ENCODE measurements around the gene EN1. TPM values are rescaled to one million over a fixed set of nuclear protein-coding genes. Genes with fewer than 3 reads are reported as not detected.

Gene EN1
- total and polyA plus RNA-seq, 12 donors = 0.03 to 0.98 (median 0.39) TPM; not detected in 5

DNA sequence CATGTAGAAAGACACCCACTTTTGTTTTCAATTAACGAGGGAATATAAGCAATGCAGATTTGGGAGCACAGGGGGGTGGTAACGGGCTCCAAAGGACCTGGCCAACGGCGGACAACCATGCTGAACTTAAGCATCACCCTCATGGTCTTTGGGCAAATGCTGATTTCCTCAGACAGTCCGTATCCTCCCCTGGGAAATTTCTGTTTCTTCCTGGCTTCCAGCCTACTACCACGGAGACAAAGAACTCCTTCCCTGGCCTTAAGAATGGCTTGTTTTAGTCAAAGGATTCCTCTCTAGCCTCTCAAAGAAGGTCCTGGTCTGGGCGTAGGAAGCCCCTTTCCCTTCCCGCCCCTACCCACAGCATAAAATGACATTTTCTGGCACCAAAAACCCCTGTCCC is 34.3 kb downstream of the EN1 start:
- H3K27me3 ChIP-seq = peaks cover 8% of the 10 kb centered on the region
- no peak for DNase-seq
- H3K27ac ChIP-seq = no peak overlapping the region
- no peaks in the 10 kb centered on the region for H3K9me3 ChIP-seq (replicated peaks in 1 of 3)
- H3K36me3 ChIP-seq (replicated peaks in 1 of 2) = no peaks in the 10 kb centered on the region
- no peak for TF ChIP-seq POLR2A (IDR thresholded peaks at IDR 0.05)
- TF ChIP-seq, protein P1, sequence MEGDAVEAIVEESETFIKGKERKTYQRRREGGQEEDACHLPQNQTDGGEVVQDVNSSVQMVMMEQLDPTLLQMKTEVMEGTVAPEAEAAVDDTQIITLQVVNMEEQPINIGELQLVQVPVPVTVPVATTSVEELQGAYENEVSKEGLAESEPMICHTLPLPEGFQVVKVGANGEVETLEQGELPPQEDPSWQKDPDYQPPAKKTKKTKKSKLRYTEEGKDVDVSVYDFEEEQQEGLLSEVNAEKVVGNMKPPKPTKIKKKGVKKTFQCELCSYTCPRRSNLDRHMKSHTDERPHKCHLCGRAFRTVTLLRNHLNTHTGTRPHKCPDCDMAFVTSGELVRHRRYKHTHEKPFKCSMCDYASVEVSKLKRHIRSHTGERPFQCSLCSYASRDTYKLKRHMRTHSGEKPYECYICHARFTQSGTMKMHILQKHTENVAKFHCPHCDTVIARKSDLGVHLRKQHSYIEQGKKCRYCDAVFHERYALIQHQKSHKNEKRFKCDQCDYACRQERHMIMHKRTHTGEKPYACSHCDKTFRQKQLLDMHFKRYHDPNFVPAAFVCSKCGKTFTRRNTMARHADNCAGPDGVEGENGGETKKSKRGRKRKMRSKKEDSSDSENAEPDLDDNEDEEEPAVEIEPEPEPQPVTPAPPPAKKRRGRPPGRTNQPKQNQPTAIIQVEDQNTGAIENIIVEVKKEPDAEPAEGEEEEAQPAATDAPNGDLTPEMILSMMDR (IDR thresholded peaks at IDR 0.05) = no peak
- intact Hi-C loops (cut with DNase I) = no loop called here
- WGBS, 4 donors = 44 to 51% (median 50%) methylated on average over 7 to 8 of the region's 8 CpGs
- H3K4me1 ChIP-seq (replicated peaks in 1 of 2) = no peaks in the 10 kb centered on the region
- H3K4me3 ChIP-seq = no peak overlapping the region

- Histone ChIP-seq H3K4me3 (no peak overlapping the region), H3K27me3 (peaks cover 8% of the 10 kb centered on the region), H3K36me3 (replicated peaks in 1 of 2) (no peaks in the 10 kb centered on the region), H3K9me3 (replicated peaks in 1 of 3) (no peaks in the 10 kb centered on the region), H3K27ac (no peak overlapping the region), H3K4me1 (replicated peaks in 1 of 2) (no peaks in the 10 kb centered on the region)
- TF ChIP-seq, protein P1 (IDR thresholded peaks at IDR 0.05) = no peak
- TF ChIP-seq POLR2A (IDR thresholded peaks at IDR 0.05) = no peak
- WGBS, 4 donors = 35 to 52% (median 44%) methylated on average over 4 to 6 of the region's 6 CpGs
- intact Hi-C loops (cut with DNase I) = no loop called here
- DNase-seq = no peak
Measured at GRCh38 chr2:118812552-118812951, 34.9 kb downstream of the EN1 start.

DNA sequence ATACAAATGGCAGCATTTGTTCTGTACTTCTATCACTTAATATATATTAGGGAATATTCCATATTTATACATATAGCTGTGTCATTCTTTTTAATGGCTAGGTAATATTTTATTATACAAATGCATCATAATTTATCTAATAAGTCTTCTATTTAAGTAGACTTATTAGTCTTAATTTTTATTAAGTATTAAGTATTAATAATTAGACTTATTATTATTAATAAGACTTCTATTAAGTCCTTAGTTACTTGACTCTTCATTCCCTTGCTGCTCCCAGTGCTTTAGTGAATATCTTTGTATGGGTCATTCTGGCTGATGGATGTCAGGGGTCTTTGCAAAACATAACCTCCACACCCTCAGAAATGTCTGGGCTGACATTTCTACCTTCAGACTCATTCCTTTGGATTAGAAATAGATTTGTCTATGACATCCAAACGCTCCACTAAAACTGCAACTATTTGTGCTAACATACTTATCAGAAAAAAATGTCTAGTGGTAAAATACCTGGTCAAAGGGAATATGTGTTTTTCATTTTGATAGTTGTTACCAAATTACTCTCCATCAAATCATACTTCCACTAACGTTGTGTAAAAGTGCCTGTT is 35.8 kb downstream of the EN1 start:
- intact Hi-C loops (cut with DNase I) = no loop called here
- H3K9me3 ChIP-seq (replicated peaks in 1 of 3) = no peaks in the 10 kb centered on the region
- H3K27ac ChIP-seq = no peak overlapping the region
- peaks cover 11% of the 10 kb centered on the region for H3K27me3 ChIP-seq
- no peak for DNase-seq
- WGBS, 4 donors = 48 to 76% (median 56%) methylated on average over 2 of the region's 2 CpGs
- TF ChIP-seq, protein P1 (IDR thresholded peaks at IDR 0.05) = no peak
- TF ChIP-seq POLR2A (IDR thresholded peaks at IDR 0.05) = no peak
- H3K4me3 ChIP-seq = no peak overlapping the region
- no peaks in the 10 kb centered on the region for H3K4me1 ChIP-seq (replicated peaks in 1 of 2)
- H3K36me3 ChIP-seq (replicated peaks in 1 of 2) = no peaks in the 10 kb centered on the region

DNA sequence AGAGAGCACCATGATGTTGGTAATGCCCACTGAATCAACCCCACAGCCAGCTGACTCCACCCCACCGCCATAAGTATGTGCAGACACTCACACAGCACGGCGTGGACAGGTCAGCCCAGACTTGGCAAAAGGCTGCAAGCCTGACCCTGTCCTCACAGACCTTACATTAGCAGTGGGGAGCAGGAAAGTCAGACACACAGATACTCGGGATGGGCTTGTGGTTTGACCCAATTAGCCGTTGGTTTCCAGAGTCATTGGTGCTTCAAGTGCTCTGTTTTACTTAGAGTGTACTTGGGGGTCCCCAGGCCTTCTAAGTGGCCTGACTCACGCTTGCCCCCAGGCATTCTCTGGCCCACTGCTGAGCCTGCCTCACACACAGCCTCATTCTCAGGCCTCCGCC is 36.7 kb downstream of the EN1 start:
- no peaks in the 10 kb centered on the region for H3K36me3 ChIP-seq (replicated peaks in 1 of 2)
- H3K27ac ChIP-seq = no peak overlapping the region
- H3K4me3 ChIP-seq = no peak overlapping the region
- no peaks in the 10 kb centered on the region for H3K9me3 ChIP-seq (replicated peaks in 1 of 3)
- peaks cover 11% of the 10 kb centered on the region for H3K27me3 ChIP-seq
- no peak for DNase-seq
- intact Hi-C loops (cut with DNase I) = no loop called here
- WGBS, 4 donors = 80 to 87% (median 82%) methylated on average over 4 to 7 of the region's 7 CpGs
- TF ChIP-seq POLR2A (IDR thresholded peaks at IDR 0.05) = no peak
- TF ChIP-seq, protein P1 (IDR thresholded peaks at IDR 0.05) = no peak
- H3K4me1 ChIP-seq (replicated peaks in 1 of 2) = no peaks in the 10 kb centered on the region
